ENCODE measurements around the gene DENND6B.

The DENND6B gene

GRCh38 chr22:50304528-50305392, 22.1 kb downstream of the DENND6B start:
- DNase-seq (ENCODE audit: low read depth in 2 of 2): no peak

- DNase-seq (ENCODE audit: low read depth in 2 of 2): no peak
Measured at GRCh38 chr22:50303848-50304527, 22.8 kb downstream of the DENND6B start.

- no peak for DNase-seq (ENCODE audit: low read depth in 2 of 2)
Measured at GRCh38 chr22:50303515-50303847, 23.3 kb downstream of the DENND6B start.

- DNase-seq (ENCODE audit: low read depth in 2 of 2): no peak
Measured at GRCh38 chr22:50302564-50302963, 24.2 kb downstream of the DENND6B start.

- DNase-seq (ENCODE audit: low read depth in 2 of 2): no peak
Measured at GRCh38 chr22:50302041-50302541, 24.7 kb downstream of the DENND6B start.

- DNase-seq (ENCODE audit: low read depth in 2 of 2): no peak
Measured at GRCh38 chr22:50301581-50301991, 25.2 kb downstream of the DENND6B start.

- no peak for DNase-seq (ENCODE audit: low read depth in 2 of 2)
Measured at GRCh38 chr22:50300620-50301257, 26.1 kb downstream of the DENND6B start.

GRCh38 chr22:50299785-50300619, 26.8 kb downstream of the DENND6B start:
- DNase-seq (ENCODE audit: low read depth in 2 of 2): no peak

GRCh38 chr22:50298937-50299784, 27.7 kb downstream of the DENND6B start:
- no peak for DNase-seq (ENCODE audit: low read depth in 2 of 2)

GRCh38 chr22:50298266-50298637, 28.6 kb downstream of the DENND6B start:
- no peak for DNase-seq (ENCODE audit: low read depth in 2 of 2)

GRCh38 chr22:50297510-50298265, 29.1 kb downstream of the DENND6B start:
- no peak for DNase-seq (ENCODE audit: low read depth in 2 of 2)

GRCh38 chr22:50296658-50297490, 29.9 kb downstream of the DENND6B start:
- DNase-seq (ENCODE audit: low read depth in 2 of 2): no peak

- no peak for DNase-seq (ENCODE audit: low read depth in 2 of 2)
Measured at GRCh38 chr22:50294319-50294656, 32.5 kb downstream of the DENND6B start.

GRCh38 chr22:50293441-50294318, 33.1 kb downstream of the DENND6B start:
- DNase-seq (ENCODE audit: low read depth in 2 of 2): no peak

GRCh38 chr22:50292643-50293440, 34.0 kb downstream of the DENND6B start:
- DNase-seq (ENCODE audit: low read depth in 2 of 2): no peak

GRCh38 chr22:50289942-50290630, 36.7 kb downstream of the DENND6B start:
- DNase-seq (ENCODE audit: low read depth in 2 of 2): no peak

Data from stimulated activated CD8-positive, alpha-beta memory T cell treated with anti-CD3 and anti-CD28 coated beads, Interleukin-15, amount 100 ng/mL, for 48 hours (primary cell).